Neural cell (in vitro differentiated cells): Measurements from ENCODE around the gene KHDRBS2. TPM values are rescaled to one million over a fixed set of nuclear protein-coding genes. Genes with fewer than 3 reads are reported as not detected.

Experiments used
- H2AFZ ChIP-seq: fragments of 200-600, 300-800 bp; sonication (generic), shearing (Covaris generic); 2 replicates; pipeline ENCODE4 v1.6.0; 2014; ENCODE audit warnings: low read depth, mild to moderate bottlenecking, antibody characterized with exemption, low read length, moderate library complexity
- H3F3A ChIP-seq: fragments of 200-600 bp; shearing (Covaris generic); 2 replicates; pipeline ENCODE4 v1.6.1; 2016; ENCODE audit warnings: mild to moderate bottlenecking, moderate library complexity, mixed read lengths, antibody characterized with exemption, low read length; ENCODE audit not compliant: insufficient read depth, poor library complexity, severe bottlenecking
- H3K27ac ChIP-seq: fragments of 200-600, 300-800 bp; sonication (generic), shearing (Covaris generic); 2 replicates; pipeline ENCODE4 v1.5.1; 2014; ENCODE audit warnings: mild to moderate bottlenecking, low read length, moderate library complexity
- H3K27me3 ChIP-seq: fragments of 300-800, 200-600 bp; sonication (generic), shearing (Covaris generic); 2 replicates; pipeline ENCODE4 v1.6.0; 2014; ENCODE audit warnings: mild to moderate bottlenecking, low read depth, low read length, moderate library complexity; ENCODE audit not compliant: insufficient read depth
- H3K36me3 ChIP-seq: fragments of 300-800, 200-600 bp; sonication (generic), shearing (Covaris generic); 2 replicates; pipeline ENCODE4 v1.5.1; 2014; ENCODE audit warnings: mild to moderate bottlenecking, antibody characterized with exemption, low read length, moderate library complexity; ENCODE audit not compliant: insufficient read depth
- H3K4me2 ChIP-seq: fragments of 300-800, 200-600 bp; sonication (generic), shearing (Covaris generic); 2 replicates; pipeline ENCODE4 v1.6.0; 2014; ENCODE audit warnings: mild to moderate bottlenecking, low read length
- H3K4me3 ChIP-seq: fragments of 300-800, 200-600 bp; sonication (generic), shearing (Covaris generic); 2 replicates; pipeline ENCODE4 v1.5.1; 2014; ENCODE audit warnings: mild to moderate bottlenecking, low read length, moderate library complexity
- H3K79me2 ChIP-seq: fragments of 200-600 bp; shearing (Covaris generic); replicated peaks from 2 replicates; pipeline ENCODE4 v1.6.0; 2014; ENCODE audit warnings: mild to moderate bottlenecking, low read length, moderate library complexity; ENCODE audit not compliant: insufficient read depth
- H3K9ac ChIP-seq: fragments of 300-800, 200-600 bp; sonication (generic), shearing (Covaris generic); 2 replicates; pipeline ENCODE4 v1.6.1; 2016; ENCODE audit warnings: mild to moderate bottlenecking, low read length, mixed read lengths
- H3K9me2 ChIP-seq: fragments of 200-600 bp; shearing (Covaris generic); 2 replicates; pipeline ENCODE4 v1.6.1; 2016; ENCODE audit warnings: mild to moderate bottlenecking, low read length, mixed read lengths; ENCODE audit not compliant: insufficient read depth
- H3K9me3 ChIP-seq: fragments of 200-600, 300-800 bp; sonication (generic), shearing (Covaris generic); 2 replicates; pipeline ENCODE4 v1.6.1; 2016; ENCODE audit warnings: mild to moderate bottlenecking, mixed run types, low read length, moderate library complexity, mixed read lengths
- H4K20me1 ChIP-seq: fragments of 200-600 bp; shearing (Covaris generic); 2 replicates; pipeline ENCODE4 v1.6.1; 2016; ENCODE audit warnings: mild to moderate bottlenecking, mixed run types; ENCODE audit not compliant: insufficient read depth
- EP300 ChIP-seq: fragments of 450-650 bp; conservative IDR thresholded peaks from 2 replicates; pipeline ENCODE4 v1.6.1; 2014; ENCODE audit warnings: antibody characterized with exemption, mild to moderate bottlenecking, moderate library complexity; ENCODE audit not compliant: poor library complexity, severe bottlenecking
- EZH2 ChIP-seq: fragments of 200-600, 300-800 bp; shearing (Covaris generic), sonication (generic); IDR thresholded peaks from 2 replicates; pipeline ENCODE4 v1.6.1; 2014; ENCODE audit warnings: antibody characterized with exemption, low read length, borderline replicate concordance, mild to moderate bottlenecking; ENCODE audit not compliant: insufficient read depth, poor library complexity, severe bottlenecking
- MXI1 ChIP-seq: fragments of 450-650 bp; conservative IDR thresholded peaks from 2 replicates; pipeline ENCODE4 v1.6.1; 2014; ENCODE audit warnings: antibody characterized with exemption, mild to moderate bottlenecking; ENCODE audit not compliant: poor library complexity, severe bottlenecking
- POLR2AphosphoS5 ChIP-seq: IDR thresholded peaks from 2 replicates; pipeline ENCODE4 v1.6.1; 2012
- RAD21 ChIP-seq: fragments of 450-650 bp; conservative IDR thresholded peaks from 2 replicates; pipeline ENCODE4 v1.6.1; 2014; ENCODE audit warnings: antibody characterized with exemption, mild to moderate bottlenecking, moderate library complexity
- SMC3 ChIP-seq: fragments of 450-650 bp; conservative IDR thresholded peaks from 2 replicates; pipeline ENCODE4 v1.6.1; 2014; ENCODE audit warnings: antibody characterized with exemption, mild to moderate bottlenecking, moderate library complexity; ENCODE audit not compliant: poor library complexity
- TAF1 ChIP-seq: IDR thresholded peaks from 2 replicates; pipeline ENCODE4 v1.6.1; 2012; ENCODE audit warnings: low read depth
- polyA plus RNA-seq: library from polyadenylated mRNA; depleted of rRNA; stranded (reverse); fragments of >200 nt; gene quantifications from 2 replicates; pipeline ENCODE4 v1.2.3, GENCODE V29; 2014
- TF ChIP-seq, protein P1 (sequence below): fragments of 450-650 bp; IDR thresholded peaks from 2 replicates; pipeline ENCODE4 v1.5.1; 2014; ENCODE audit warnings: antibody characterized with exemption, mild to moderate bottlenecking, moderate library complexity; ENCODE audit not compliant: poor library complexity, severe bottlenecking
- TF ChIP-seq, protein P2 (sequence below): IDR thresholded peaks from 2 replicates; pipeline ENCODE4 v1.6.1; 2012; ENCODE audit warnings: borderline replicate concordance

KHDRBS2 gene
- polyA plus RNA-seq, 1 donor from 2014 or later = 28.5 TPM

- Histone ChIP-seq H3K9me2 (no peaks in the 10 kb centered on the region), H2AFZ (no peak overlapping the region), H3K36me3 (no peaks in the 10 kb centered on the region), H3K27ac (no peak overlapping the region), H3K4me3 (no peak overlapping the region), H3K79me2 (no peaks in the 10 kb centered on the region), H3F3A (no peaks in the 10 kb centered on the region), H3K4me2 (no peak overlapping the region), H3K9me3 (no peaks in the 10 kb centered on the region), H3K9ac (no peak overlapping the region), H3K27me3 (no peaks in the 10 kb centered on the region), H4K20me1 (no peaks in the 10 kb centered on the region)
- TF ChIP-seq POLR2AphosphoS5 (no peak), SMC3 (no peak), RAD21 (no peak), TAF1 (no peak), MXI1 (no peak), EP300 (no peak), EZH2 (no peak)
- TF ChIP-seq, protein P1, sequence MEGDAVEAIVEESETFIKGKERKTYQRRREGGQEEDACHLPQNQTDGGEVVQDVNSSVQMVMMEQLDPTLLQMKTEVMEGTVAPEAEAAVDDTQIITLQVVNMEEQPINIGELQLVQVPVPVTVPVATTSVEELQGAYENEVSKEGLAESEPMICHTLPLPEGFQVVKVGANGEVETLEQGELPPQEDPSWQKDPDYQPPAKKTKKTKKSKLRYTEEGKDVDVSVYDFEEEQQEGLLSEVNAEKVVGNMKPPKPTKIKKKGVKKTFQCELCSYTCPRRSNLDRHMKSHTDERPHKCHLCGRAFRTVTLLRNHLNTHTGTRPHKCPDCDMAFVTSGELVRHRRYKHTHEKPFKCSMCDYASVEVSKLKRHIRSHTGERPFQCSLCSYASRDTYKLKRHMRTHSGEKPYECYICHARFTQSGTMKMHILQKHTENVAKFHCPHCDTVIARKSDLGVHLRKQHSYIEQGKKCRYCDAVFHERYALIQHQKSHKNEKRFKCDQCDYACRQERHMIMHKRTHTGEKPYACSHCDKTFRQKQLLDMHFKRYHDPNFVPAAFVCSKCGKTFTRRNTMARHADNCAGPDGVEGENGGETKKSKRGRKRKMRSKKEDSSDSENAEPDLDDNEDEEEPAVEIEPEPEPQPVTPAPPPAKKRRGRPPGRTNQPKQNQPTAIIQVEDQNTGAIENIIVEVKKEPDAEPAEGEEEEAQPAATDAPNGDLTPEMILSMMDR = no peak
- TF ChIP-seq, protein P2, sequence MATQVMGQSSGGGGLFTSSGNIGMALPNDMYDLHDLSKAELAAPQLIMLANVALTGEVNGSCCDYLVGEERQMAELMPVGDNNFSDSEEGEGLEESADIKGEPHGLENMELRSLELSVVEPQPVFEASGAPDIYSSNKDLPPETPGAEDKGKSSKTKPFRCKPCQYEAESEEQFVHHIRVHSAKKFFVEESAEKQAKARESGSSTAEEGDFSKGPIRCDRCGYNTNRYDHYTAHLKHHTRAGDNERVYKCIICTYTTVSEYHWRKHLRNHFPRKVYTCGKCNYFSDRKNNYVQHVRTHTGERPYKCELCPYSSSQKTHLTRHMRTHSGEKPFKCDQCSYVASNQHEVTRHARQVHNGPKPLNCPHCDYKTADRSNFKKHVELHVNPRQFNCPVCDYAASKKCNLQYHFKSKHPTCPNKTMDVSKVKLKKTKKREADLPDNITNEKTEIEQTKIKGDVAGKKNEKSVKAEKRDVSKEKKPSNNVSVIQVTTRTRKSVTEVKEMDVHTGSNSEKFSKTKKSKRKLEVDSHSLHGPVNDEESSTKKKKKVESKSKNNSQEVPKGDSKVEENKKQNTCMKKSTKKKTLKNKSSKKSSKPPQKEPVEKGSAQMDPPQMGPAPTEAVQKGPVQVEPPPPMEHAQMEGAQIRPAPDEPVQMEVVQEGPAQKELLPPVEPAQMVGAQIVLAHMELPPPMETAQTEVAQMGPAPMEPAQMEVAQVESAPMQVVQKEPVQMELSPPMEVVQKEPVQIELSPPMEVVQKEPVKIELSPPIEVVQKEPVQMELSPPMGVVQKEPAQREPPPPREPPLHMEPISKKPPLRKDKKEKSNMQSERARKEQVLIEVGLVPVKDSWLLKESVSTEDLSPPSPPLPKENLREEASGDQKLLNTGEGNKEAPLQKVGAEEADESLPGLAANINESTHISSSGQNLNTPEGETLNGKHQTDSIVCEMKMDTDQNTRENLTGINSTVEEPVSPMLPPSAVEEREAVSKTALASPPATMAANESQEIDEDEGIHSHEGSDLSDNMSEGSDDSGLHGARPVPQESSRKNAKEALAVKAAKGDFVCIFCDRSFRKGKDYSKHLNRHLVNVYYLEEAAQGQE = no peak
Observed at GRCh38 chr6:61959196-61959595, 326.8 kb downstream of the KHDRBS2 start.

DNA sequence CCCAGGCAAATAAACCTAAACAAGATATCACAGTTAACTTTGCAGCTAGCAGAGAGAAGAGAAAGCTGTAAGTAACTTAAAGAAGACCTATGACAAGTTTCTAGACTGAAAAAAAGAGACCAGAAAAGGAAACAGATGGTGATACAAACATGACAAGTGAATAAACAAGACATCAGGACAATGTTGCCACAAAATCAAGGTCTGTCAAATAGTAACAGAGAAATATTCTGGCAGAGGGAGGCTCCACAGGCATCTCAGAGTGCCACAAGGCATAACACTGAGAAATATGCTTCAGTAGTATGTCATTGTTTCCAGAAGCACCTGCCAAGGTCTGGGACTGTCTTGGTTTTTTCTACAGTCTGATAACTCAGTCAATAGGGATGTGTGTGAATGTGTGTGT is 332.2 kb downstream of the KHDRBS2 start:
- no peak overlapping the region for H3K27ac ChIP-seq
- no peaks in the 10 kb centered on the region for H3K9me3 ChIP-seq
- no peak overlapping the region for H3K4me3 ChIP-seq
- H3K9ac ChIP-seq = no peak overlapping the region
- H3K27me3 ChIP-seq = no peaks in the 10 kb centered on the region
- H4K20me1 ChIP-seq = no peaks in the 10 kb centered on the region
- H2AFZ ChIP-seq = no peak overlapping the region
- H3K36me3 ChIP-seq = no peaks in the 10 kb centered on the region
- H3F3A ChIP-seq = no peaks in the 10 kb centered on the region
- no peaks in the 10 kb centered on the region for H3K9me2 ChIP-seq
- TF ChIP-seq MXI1 (no peak), RAD21 (no peak), TAF1 (no peak), POLR2AphosphoS5 (no peak), EP300 (no peak), SMC3 (no peak), EZH2 (no peak)
- TF ChIP-seq, protein P2 = no peak
- TF ChIP-seq, protein P1 = no peak
- no peaks in the 10 kb centered on the region for H3K79me2 ChIP-seq
- no peak overlapping the region for H3K4me2 ChIP-seq
